MM.1S (cell line): ENCODE measurements around the gene DECR2.

ENCODE experiments used
- CTCF ChIP-seq: fragments of 300-600 bp; sonication (generic); IDR thresholded peaks from 2 replicates; pipeline ENCODE4 v1.5.1; 2016; ENCODE audit warnings: antibody characterized with exemption, low read length, mixed read lengths
- EZH2 ChIP-seq: fragments of 300-600 bp; sonication (generic); optimal IDR thresholded peaks from 2 replicates; pipeline ENCODE3; 2017; ENCODE audit warnings: low read depth, mild to moderate bottlenecking, antibody characterized with exemption, low read length, mixed read lengths

- TF ChIP-seq CTCF = no peak
- TF ChIP-seq EZH2 = no peak
These were observed 42.5 kb upstream of the DECR2 start for GRCh38 chr16:359067-359763.
